GM12872 (cell line): ENCODE results near the gene RGS10.

Source experiments
- TF ChIP-seq, protein P1 (sequence below): IDR thresholded peaks from 3 replicates; pipeline ENCODE4 v1.5.1; 2011; ENCODE audit warnings: low read depth, mild to moderate bottlenecking, low read length, moderate library complexity; ENCODE audit not compliant: insufficient read depth

RGS10 gene

DNA sequence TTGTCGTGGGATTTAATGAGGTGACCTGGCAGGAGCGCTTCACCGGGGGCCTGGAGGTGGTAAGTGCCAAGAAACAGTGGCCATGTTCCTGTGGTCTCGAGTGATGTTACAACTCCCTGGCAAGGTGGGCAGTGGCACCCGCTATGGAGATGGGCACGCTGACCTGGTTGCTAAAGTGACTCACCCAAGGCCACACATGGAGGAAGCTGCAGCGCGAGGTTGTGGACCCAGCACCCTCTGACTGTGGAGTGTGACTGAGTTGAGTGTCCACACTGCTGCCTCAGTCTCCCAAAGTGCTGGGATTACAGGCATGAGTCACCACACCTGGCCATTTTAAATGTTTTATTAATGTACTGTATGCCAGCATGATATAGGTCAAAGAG, 73.2 kb downstream of the RGS10 start:
- TF ChIP-seq, protein P1, sequence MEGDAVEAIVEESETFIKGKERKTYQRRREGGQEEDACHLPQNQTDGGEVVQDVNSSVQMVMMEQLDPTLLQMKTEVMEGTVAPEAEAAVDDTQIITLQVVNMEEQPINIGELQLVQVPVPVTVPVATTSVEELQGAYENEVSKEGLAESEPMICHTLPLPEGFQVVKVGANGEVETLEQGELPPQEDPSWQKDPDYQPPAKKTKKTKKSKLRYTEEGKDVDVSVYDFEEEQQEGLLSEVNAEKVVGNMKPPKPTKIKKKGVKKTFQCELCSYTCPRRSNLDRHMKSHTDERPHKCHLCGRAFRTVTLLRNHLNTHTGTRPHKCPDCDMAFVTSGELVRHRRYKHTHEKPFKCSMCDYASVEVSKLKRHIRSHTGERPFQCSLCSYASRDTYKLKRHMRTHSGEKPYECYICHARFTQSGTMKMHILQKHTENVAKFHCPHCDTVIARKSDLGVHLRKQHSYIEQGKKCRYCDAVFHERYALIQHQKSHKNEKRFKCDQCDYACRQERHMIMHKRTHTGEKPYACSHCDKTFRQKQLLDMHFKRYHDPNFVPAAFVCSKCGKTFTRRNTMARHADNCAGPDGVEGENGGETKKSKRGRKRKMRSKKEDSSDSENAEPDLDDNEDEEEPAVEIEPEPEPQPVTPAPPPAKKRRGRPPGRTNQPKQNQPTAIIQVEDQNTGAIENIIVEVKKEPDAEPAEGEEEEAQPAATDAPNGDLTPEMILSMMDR = no peak

DNA sequence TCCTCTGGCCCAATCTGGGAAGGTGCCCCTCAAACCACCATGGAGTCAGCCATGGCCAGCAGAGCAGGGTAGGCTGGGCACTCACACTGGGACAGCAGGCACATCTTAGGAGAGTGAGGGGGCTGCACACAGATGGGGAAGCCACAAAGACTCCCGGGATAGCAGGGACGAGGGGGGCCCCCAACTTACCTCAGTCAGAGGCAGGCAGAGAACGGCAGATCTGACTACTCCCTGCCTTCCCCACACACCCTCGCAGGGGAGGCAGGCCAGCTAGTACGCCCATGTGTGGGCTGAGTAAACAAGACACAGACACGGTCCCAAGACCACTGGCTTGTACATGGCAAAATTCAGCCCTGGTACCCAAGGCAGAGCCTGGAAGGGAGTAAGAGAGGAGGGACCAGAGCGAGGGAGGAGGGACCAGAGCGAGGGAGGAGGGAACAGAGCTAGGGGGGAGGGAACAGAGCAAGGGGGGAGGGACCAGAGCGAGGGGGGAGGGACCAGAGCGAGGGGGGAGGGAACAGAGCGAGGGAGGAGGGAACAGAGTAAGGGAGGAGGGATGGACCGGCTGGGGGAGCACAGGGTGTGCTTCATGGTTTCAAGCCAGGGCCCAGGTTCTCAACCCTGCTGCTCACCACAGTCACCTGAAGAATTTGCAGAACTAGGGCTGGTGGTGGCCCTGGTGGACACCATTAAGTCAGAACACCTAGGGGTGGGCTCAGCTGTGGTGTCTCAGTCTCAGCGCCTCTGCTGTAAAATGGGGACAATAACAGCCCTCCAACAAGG, 73.8 kb downstream of the RGS10 start:
- TF ChIP-seq, protein P1 = no peak

- TF ChIP-seq, protein P1 = no peak
Measured at GRCh38 chr10:119466655-119467054, 75.9 kb downstream of the RGS10 start.

DNA sequence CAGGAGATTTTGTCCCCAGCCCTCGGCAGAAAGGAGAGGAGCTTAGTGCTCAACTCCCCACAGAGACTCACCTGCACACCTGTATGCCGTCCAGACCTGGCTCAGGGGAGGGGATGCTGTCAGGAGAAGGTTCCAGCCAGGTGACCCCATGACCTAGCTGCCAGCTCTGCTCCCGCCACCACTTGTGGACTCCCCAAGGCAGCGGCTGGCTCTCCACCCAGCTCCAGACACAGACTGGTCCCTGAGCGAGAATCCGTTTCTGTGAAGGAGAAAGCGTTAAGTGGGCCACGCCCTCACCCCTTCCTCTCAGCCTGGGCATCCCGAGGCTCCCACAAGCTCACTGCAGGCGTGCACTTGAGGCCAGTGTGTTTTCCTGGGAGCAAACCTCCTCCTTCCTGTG, 76.4 kb downstream of the RGS10 start:
- TF ChIP-seq, protein P1 = no peak

- TF ChIP-seq, protein P1 = no peak
Measured at GRCh38 chr10:119465085-119465484, 77.4 kb downstream of the RGS10 start.

DNA sequence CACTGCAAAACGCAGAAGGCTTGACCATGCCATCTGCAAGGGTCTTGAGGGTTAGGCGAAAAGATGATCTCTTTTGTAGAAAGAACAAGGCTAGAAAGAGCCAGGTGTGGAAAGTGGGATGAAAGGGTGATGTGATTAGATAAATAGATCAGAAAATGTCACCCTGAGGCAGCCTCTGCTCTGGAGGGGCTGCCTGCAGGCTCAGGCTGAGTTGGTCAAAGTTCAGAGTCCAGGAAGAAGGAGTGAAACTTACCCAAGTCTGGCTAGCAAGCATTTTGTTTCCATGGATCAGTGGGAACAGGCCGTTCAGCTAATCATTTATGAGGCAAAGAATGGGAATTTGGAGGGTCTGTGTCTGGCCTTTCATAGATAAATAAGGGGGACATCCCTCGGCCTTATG, 79.7 kb downstream of the RGS10 start:
- TF ChIP-seq, protein P1 = no peak

GRCh38 chr10:119461923-119462322, 80.6 kb downstream of the RGS10 start:
- TF ChIP-seq, protein P1 = no peak
